Measurements from ENCODE around the gene TOX3. TPM values are rescaled to one million over a fixed set of nuclear protein-coding genes. Genes with fewer than 3 reads are reported as not detected.

Gene TOX3
- total RNA-seq, 1 experiment from 2014 or later: 20.2 TPM

DNA sequence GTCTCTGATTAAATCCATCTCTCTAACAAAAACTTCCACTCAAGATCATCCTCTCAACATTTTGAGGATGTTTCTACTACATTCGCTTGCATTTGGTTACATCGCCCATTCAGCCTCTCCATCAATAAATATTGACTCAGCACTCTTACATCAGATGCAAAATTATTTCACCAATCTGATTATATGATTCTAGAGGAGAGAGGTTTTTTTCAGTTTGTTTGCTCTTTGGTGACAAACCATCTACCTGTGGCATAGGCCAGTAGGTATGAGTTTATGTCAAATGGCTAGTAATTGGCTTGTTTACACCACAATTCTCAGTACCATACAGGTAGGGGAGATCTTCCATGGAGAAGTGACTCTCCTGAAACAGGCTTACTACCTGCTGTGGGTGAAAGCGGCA, 52.3 kb downstream of the TOX3 start:
- no peaks in the 10 kb centered on the region for H3K27me3 ChIP-seq (ENCODE audit: insufficient read depth, low read length)
- DNase-seq: no peak
- H2BK5ac ChIP-seq (ENCODE audit: insufficient read length, low read length): no peak overlapping the region
- no peak overlapping the region for H2AK5ac ChIP-seq (ENCODE audit: insufficient read length, low read length)
- no peak overlapping the region for H2BK120ac ChIP-seq (ENCODE audit: low read depth, low read length, poor library complexity, severe bottlenecking)
- no peaks in the 10 kb centered on the region for H3K9me3 ChIP-seq (ENCODE audit: control insufficient read depth, low read depth, low read length)
- H2BK15ac ChIP-seq (ENCODE audit: low read depth, low read length): no peak overlapping the region
- Mint-ChIP-seq H3K36me3 (ENCODE audit: insufficient read depth in 1 of 3, low read depth in 3 of 3) (peaks cover 6 to 15% (median 6%) of the 10 kb centered on the region in 3 experiments; a peak in 6 of 7 replicates), H3K4me1 (peaks cover 43 to 63% of the 10 kb centered on the region in 2 experiments), H3K4me3 (no peak overlapping the region), H3K9me3 (no peaks in the 10 kb centered on the region), H3K27me3 (ENCODE audit: low read depth) (no peaks in the 10 kb centered on the region), H3K27ac (peak overlapping the region in 1 of 3 experiments; percentile 29; a peak in 1 of 7 replicates)
- H2BK20ac ChIP-seq (ENCODE audit: low read depth, low read length, poor library complexity, severe bottlenecking): no peak overlapping the region
- H3K4me2 ChIP-seq (ENCODE audit: insufficient read depth, insufficient read length, low read length): no peak overlapping the region
- peaks cover 4% of the 10 kb centered on the region for H3K4me1 ChIP-seq (ENCODE audit: insufficient read depth, low read length)
- H3K23ac ChIP-seq (ENCODE audit: insufficient read length, low read depth, low read length): no peak overlapping the region
- peaks cover 2% of the 10 kb centered on the region; the same call in 1 of the 2 replicates for H3K79me2 ChIP-seq (ENCODE audit: insufficient read depth, low read length)
- H2AFZ ChIP-seq (ENCODE audit: low read length): no peak overlapping the region
- no peak overlapping the region for H3K14ac ChIP-seq (ENCODE audit: insufficient read depth, low read length)
- no CpG with 5 or more reads among the region's 3 CpGs for WGBS (ENCODE audit: extremely low coverage, insufficient read length, low lambda C conversion rate)
- no peak overlapping the region for H4K91ac ChIP-seq (ENCODE audit: insufficient read length, low read depth, low read length)
- no peak overlapping the region for H3K4ac ChIP-seq (ENCODE audit: low read depth, low read length)
- no peak overlapping the region for H3T11ph ChIP-seq (ENCODE audit: low read length)
- H4K8ac ChIP-seq (replicated peaks; ENCODE audit: insufficient read length, low read depth, low read length): no peak overlapping the region
- H3K9ac ChIP-seq (ENCODE audit: extremely low read depth, insufficient read length, low read length): no peak overlapping the region
- no peak overlapping the region for H3K56ac ChIP-seq (ENCODE audit: insufficient read length, low read depth, low read length)
- H4K20me1 ChIP-seq (ENCODE audit: control insufficient read depth, insufficient read depth, insufficient read length): no peaks in the 10 kb centered on the region
- no peak overlapping the region for H3K18ac ChIP-seq (ENCODE audit: insufficient read length, low read depth, low read length)
- TF ChIP-seq, protein P1, sequence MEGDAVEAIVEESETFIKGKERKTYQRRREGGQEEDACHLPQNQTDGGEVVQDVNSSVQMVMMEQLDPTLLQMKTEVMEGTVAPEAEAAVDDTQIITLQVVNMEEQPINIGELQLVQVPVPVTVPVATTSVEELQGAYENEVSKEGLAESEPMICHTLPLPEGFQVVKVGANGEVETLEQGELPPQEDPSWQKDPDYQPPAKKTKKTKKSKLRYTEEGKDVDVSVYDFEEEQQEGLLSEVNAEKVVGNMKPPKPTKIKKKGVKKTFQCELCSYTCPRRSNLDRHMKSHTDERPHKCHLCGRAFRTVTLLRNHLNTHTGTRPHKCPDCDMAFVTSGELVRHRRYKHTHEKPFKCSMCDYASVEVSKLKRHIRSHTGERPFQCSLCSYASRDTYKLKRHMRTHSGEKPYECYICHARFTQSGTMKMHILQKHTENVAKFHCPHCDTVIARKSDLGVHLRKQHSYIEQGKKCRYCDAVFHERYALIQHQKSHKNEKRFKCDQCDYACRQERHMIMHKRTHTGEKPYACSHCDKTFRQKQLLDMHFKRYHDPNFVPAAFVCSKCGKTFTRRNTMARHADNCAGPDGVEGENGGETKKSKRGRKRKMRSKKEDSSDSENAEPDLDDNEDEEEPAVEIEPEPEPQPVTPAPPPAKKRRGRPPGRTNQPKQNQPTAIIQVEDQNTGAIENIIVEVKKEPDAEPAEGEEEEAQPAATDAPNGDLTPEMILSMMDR (conservative IDR thresholded peaks at IDR 0.05): no peak
- no peak overlapping the region for H4K5ac ChIP-seq (ENCODE audit: insufficient read length, low read depth, low read length)
- no peak overlapping the region for H2BK12ac ChIP-seq (ENCODE audit: insufficient read length, low read depth, low read length)
- no peak overlapping the region for H3K27ac ChIP-seq (ENCODE audit: insufficient read length, low read depth, low read length)
- peaks cover 2% of the 10 kb centered on the region for H3K79me1 ChIP-seq (ENCODE audit: insufficient read depth, low read depth, low read length, poor library complexity, severe bottlenecking)
- H3K23me2 ChIP-seq (ENCODE audit: insufficient read length, low read depth, low read length, poor library complexity, severe bottlenecking): no peaks in the 10 kb centered on the region

All from H9 (cell line).